Measurements from ENCODE around the gene ZDHHC11.

GRCh38 chr5:749101-749670 is 101.6 kb downstream of the ZDHHC11 start:
- TF ChIP-seq CTCF (IDR thresholded peaks at IDR 0.05; ENCODE audit: insufficient read depth, low read length), result no peak
- no peak for TF ChIP-seq POLR2AphosphoS5 (IDR thresholded peaks at IDR 0.05; ENCODE audit: low read depth)
- no peak for TF ChIP-seq GABPA (IDR thresholded peaks at IDR 0.05; ENCODE audit: low read depth)
